ENCODE results near the gene SMARCD2.

DNA sequence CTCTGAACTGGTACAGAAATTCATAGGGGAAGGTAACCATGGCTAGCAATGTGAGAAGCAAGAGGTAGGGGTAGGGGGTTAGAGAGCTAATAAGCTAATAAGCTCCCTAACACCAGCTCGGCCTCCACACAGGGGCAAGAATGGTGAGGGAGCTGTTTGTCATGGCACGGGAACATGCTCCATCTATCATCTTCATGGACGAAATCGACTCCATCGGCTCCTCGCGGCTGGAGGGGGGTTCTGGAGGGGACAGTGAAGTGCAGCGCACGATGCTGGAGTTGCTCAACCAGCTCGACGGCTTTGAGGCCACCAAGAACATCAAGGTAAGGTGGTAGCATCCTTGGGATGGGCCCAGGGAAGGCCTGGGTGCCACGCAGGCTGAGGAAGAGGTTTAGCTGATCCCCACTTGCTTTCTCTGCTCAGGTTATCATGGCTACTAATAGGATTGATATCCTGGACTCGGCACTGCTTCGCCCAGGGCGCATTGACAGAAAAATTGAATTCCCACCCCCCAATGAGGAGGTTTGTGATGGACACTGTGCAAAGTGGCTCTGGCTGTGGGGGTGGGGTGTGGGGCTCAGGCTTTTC is 11.5 kb downstream of the SMARCD2 start:
- TF ChIP-seq, protein P1, sequence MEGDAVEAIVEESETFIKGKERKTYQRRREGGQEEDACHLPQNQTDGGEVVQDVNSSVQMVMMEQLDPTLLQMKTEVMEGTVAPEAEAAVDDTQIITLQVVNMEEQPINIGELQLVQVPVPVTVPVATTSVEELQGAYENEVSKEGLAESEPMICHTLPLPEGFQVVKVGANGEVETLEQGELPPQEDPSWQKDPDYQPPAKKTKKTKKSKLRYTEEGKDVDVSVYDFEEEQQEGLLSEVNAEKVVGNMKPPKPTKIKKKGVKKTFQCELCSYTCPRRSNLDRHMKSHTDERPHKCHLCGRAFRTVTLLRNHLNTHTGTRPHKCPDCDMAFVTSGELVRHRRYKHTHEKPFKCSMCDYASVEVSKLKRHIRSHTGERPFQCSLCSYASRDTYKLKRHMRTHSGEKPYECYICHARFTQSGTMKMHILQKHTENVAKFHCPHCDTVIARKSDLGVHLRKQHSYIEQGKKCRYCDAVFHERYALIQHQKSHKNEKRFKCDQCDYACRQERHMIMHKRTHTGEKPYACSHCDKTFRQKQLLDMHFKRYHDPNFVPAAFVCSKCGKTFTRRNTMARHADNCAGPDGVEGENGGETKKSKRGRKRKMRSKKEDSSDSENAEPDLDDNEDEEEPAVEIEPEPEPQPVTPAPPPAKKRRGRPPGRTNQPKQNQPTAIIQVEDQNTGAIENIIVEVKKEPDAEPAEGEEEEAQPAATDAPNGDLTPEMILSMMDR (IDR thresholded peaks at IDR 0.05) = no peak
- no peak for TF ChIP-seq POLR2A (IDR thresholded peaks at IDR 0.05)
- TF ChIP-seq POLR2AphosphoS5 (IDR thresholded peaks at IDR 0.05) = no peak
- no peak for TF ChIP-seq EP300 (IDR thresholded peaks at IDR 0.05)

Data from suprapubic skin (tissue), 4 donors.